Activated CD4-positive, alpha-beta T cell treated with anti-CD3 and anti-CD28 coated beads, Interleukin-2, amount 50 U/mL, for 24 hours (primary cell): ENCODE data around the gene UROC1.

Experiments
- DNase-seq, 2 donors: peaks; one replicate each; pipeline ENCODE4 v3.0.0-alpha.2; 2020; ENCODE audit warnings: low read depth in 1 of 2, low spot score in 1 of 2

Gene UROC1

DNA sequence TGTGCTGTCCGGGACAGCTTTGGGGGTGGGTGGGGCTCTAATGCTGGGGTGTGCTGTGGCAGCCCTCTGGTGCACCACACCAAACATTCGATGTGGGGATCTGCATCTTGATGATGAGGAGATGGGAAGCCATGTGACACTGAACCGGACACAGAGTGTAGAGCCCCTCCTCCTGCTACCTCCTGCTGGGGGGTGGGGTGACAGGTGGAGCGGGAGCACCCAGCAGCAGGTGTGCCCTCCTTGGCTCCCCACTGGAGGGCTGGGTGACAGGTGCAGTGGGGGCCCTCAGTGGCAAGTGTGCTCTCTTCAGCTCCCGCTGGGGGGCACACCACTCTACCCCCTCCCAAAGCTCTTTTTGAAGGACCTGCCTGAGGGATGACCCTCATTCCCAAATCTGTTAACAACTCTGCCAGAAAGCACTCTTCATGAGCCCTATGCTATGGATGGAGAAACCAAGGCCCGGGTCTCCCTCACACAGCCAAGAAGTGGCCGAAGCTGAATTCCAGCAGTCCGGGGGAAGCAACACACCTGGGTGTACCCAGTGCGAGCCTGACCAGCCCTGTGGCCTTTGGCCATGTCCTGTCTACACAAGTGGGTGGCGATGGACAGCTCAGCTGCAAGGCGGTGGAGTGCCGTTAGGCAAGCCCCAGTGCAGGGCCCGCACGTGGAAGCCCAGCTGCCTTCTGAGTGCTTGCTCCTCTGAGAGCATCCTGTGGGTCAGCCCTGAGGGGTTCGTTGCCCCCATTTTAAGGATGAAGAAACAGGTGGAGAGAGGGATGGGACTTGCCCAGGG, 609 bp upstream of the UROC1 start:
- no peak for DNase-seq

DNA sequence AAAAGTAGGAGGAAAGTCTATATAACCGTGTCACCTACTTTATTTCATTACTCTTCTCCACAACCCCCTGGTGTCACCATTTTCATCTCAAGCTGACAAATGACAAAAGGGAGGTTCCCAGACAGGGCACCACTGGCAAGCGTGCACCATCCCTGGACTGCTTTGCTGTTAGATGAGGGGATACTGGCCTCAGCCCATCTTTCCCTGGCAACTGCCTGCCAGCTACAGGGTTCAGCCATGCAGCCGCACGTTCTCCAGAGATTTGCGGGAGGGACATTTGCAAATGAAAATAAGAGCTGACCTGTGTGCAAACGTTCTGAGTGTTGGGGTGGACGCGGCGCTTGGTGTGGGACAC, 660 bp downstream of the UROC1 start:
- no peak for DNase-seq

DNA sequence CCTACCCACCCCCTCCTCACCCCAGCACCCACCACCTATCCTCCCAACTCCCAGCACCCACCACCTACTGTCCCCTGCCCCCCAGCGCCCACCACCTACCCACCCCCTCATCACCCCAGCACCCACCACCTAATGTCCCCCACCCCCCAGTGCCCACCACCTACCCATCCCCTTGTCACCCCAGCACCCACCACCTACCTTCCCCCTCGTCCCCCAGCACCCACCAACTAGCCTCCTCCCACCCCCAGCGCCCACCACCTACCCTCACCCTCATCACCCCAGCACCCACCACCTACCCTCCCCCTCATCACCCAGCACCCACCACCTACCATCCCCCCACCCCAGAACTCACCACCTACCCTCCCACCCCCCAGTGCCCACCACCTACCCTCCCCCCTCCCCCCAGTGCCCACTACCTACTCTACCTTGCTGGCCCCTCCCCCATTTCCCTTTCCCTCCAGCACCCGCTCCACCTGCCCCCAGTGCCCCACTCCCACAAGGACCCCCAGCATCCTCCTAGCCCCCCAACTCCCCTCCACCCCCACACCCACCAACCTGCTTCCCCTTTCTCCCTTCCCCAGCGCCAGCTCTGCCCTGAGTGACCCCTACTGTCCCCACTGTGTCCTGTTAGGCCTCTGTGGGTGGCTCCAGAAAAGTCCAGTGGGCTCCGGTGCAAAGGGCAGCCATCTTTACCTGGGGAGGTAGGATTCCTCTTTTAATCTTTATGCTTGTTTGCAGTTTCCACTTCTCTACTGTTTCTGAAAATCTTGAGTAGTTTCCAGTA, 1.2 kb downstream of the UROC1 start:
- no peak for DNase-seq

DNA sequence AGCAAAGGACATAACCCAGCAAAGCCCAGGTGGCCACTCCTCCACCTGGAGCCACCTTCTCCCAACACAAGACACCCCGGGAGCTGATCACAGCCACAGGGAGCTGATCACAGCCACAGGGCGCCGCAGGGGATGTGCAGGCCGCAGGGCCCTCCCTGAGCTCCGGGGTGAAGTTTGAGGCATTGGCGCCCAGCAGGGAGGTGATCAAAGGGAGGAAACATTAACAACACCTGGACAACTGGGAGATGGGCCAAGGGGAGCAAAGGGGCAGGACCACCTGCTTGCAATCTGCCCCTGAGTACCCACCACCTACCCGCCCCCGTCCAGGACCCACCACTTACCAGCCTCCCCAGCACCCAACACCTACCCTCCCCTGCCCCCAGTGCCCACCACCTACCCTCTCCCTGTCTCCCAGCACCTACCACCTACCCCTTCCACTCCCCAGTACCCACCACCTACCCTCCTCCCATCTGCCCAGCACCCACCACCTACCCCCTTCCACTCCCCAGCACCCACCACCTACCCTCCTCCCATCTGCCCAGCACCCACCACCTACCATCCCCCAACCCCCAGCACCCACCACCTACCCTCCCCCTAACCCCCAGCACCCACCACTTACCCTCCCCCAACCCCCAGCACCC, 2.4 kb downstream of the UROC1 start:
- no peak for DNase-seq

DNA sequence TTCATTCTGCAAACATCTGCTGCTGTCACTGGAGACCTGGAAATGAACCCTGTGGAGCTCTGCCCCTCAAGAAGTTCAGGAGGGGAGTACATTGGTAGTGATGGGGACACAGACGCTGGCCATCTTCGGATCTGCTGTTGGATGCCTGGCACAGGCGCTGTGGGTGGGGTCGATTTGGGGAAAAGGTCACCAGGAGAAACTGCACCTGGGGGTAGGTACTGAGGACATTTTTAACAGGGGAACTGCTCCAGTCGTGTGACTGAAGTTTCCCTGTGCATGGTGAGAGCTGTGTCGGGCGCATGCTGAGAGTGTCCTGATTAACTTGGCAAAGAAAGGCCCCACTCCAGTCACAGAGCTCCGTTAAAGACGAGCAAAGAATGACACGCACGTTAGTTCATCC, 3.4 kb downstream of the UROC1 start:
- no peak for DNase-seq

DNA sequence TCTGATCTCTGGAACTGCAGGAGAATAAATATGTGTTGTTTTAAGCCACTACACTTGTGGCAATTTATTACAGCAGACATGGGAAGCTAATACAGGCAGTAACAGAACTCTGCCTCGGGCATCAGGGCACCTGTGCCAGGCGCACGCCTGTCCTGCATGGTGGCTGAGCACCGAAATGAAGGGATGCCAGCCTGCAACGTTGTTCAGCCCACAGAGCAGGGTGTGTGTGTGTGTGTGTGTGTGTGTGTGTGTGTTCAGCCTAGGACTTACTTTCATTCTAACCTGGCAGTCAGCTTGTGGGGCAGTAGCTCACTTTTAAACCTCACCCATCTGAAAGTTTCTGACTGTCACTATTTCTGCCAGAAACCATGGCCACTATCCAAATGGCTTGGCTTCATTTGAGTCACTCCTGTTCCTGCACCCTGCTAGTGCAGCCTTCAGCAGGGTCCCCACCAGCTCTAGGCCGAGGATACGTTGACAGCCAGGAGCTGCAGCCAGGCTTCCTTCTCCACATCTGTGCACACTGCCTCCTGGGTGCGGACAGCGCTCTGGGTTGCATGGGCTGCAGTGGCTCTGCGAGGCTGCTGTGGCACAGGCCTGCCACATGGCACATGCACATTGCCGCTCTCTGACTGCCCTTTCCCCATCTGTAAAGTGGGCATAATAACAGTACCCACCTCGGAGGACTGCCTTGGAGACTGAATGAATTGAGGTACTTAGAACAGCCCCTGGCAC, 4.5 kb downstream of the UROC1 start:
- no peak for DNase-seq

DNA sequence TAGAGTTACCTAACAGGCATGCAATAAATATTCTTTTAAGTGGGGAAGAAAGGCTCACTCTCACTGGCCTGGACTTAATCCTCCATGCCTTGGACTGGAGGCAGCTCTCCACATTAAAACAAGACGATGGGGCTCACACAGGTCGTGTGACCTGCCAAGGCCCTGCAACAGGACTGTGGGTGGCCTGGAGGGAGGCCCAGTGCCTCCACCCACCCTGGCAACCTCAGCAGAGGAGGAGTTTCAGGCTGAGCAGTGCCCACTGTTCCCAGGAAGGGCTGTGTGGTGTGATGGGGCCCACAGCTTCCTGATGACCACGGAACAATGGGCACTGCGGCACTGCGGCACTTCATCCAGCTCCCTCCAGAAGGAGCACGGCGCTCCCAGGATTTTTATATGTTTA, 5.5 kb downstream of the UROC1 start:
- no peak for DNase-seq

DNA sequence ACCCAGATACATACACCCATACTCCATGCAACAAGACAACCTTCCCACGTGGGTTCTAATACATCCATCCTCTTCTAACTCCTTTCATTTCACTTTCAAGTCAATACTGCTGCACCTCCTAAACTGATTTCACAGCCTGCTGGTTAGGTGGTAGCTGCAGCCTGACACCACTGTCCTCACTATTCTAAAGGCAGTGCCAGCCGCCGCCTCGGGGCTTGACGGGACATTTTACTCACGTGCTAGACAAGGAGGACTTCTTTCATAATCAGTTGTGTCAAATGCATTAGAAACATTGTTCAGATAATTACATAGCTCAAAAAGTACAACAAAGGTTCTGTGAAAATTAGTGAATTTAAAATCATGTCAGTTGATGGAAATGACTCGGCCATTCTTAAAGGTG, 6.3 kb downstream of the UROC1 start:
- DNase-seq = no peak

DNA sequence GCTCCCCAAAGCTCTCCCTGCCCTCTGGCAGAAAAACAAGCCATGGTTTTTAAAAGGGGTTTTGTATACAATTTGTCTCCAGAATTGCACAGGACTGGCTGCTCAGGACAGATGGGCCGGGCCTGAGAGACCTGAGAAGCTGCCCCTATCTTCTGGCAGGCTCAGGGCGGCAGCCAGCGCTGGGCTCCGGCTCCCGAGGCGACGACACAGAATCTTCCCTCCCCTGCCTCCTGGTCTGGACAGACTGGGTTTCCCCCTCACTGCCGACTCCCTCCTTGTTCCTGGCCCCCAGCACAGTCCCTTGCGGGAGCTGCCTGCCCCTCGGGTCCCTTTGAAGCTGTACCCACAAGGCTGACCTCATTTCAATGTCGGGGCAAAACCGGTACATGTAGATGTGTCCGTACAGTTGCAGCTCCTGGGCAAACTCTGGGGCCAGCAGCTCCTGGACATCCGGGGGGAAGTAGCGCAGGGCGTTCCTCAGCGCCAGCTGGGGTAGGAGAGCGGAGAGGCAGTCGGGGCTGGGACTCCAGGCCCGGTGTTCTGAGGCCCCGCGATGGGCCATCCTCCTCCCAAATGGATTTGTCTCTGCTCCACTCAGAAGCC, 7.2 kb downstream of the UROC1 start:
- DNase-seq = no peak

DNA sequence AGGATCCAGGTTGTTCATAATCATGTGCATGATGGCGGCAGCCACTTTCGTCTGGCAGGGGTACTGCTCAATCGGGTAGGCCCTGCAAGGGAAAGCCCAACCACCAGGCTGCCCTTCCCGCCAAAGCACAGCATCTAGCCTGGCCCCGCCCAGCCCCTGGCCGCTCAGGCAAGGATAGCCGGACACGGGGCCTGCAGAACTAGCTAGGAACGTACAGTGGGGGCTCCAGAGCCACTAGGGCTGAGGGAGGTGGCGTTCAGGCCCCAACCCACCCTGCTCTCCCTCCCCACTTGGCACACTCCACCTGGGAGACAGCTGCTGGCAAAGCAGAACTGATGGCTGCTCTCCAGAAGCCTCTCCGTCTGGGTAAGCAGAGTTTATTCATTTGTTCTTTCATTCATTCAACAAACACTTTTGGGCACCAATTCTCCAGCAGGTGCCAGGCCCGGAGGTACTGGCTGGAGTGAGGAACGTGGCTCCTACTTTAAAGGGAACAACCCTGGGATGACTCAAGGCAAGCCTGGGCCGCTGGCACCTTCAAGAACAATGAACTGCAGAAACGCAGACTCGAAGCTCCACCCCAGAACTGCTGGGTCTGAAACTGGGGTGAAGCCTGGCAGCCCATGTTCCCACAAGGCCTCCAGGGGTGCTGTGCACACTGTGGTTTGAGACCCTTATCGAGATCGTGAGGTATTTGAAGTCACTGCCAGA, 7.8 kb downstream of the UROC1 start:
- DNase-seq = no peak

DNA sequence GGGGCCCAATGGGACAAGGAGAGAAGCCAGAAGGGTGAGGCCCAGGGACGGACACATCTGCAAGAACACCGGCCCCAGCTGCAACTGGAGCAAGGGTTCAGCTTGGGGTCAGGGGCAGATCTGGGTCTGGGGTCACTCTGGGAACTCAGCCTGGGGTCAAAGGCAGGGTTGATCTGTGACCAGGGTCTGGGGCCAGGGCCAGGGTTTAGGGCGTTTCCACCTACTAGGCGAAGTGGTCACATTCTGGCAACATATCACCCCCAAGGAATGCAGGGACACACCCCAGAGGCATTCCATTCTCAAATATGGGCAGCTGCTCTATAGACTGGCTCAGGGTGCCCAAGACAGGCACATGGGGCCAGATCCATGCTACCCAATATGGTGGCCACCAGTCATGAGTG, 9.0 kb downstream of the UROC1 start:
- DNase-seq = no peak

DNA sequence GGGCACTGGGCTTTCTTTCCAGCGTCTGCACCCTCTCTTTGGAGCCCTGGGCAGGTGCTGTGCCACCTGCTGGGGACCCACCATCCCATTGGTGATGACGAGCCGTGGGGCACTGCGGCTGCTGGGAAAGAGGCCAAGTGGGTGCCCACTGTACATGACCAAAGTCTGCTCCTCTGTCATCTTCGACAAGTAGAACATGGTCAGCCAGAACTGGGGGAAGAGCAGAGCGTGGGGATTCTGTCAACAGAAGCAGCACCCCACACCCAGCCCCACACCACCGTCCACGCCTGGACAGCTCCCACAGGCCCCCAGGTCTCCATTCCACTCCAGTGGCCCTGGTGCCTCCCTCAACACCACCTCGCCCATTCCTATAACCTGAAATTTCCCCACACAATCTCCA, 9.7 kb downstream of the UROC1 start:
- no peak for DNase-seq

DNA sequence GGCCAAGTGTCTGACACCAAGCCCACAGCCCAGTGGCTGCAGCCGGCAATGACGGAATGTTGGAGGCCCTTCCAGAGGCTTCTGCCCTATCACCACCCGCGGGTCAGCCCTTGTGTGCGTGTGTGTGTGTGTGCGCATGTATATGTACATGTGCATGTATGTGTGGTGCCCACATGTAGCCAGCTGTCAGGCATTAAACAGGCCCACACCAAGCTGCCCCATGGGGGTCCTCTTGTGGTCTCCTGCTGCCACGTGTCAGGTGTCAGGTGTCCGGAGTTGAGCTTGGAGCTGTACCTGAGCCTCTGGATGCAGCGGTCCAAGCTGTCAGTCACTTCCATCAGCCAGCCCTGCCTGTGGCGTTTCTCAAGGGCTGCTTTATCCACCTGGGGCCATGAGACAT, 13.9 kb downstream of the UROC1 start:
- no peak for DNase-seq

DNA sequence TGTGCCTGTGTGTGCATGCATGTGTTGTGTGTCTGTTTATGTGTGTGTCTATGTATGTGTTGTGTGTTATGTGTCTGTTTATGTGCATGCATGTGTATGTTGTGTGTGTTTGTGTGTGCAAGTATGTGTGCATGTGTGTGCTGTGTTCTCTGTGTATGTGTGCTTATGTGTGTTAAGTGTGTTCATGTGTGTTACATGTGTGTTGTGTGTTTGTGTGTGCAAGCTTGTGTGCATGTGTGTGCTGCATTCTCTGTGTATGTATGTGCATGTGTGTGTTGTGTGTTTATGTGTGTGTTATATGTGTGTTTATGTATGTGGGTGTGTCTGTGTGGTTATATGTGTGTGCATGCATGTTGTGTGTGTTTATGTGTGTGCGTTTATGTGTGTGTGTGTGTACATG, 14.9 kb downstream of the UROC1 start:
- no peak for DNase-seq

DNA sequence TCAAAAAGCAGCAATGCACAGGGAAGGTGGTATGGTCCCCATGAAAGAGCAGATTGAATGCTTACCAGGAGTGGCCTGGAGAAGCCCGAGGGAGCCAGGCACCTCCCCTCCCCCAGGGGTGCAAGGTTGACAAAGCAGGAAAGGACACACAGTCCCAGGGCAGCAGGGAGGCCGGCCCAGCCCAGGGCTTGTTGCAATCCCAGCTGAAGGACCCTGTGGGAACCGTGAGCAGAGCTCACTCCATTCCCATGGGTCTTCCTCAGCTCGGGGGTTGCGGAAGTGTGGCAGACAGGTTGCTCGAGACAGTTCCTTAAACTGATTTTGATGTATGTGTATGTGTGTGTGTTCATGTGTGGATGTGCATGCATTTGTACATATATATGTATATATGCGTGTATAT, 15.8 kb downstream of the UROC1 start:
- DNase-seq = no peak

DNA sequence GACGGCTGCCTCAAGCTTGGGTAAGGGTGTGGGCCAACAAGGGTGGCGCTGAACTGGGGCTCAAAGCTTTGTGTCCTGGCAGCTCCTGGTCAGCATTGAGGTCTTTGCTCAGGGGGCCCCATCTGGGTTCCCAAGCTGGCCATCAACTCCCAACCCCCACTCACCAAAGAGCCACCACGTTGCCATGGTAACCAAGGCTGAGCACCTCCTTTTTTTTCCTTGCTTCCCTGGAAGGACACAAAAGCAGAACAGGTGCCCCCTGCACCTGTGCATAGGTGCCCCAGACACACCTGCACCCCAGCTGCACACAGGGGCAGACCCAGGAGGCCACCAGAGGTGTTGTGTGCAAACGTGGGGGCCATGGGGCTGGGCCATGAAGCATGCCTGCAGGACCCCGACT, 16.5 kb downstream of the UROC1 start:
- DNase-seq = no peak

DNA sequence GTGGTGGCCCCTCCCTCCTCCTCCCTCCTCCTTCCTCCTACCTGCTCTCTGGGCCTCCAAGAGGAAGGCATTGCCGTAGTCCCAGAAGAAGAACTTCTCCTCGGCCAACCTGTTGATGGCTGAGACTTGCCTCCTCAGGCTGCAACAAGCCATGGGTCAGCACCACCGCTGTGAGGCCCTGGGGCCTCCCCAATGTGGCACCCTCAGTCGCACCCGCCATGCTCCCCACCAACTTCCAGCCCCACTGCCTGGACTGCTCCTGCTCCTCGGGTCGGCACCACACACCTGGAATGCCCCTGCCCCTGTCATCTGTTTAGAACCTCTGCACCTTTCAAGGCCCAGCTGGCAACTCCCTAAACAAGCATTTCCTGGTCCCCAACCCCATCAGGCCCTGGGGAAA, 17.6 kb downstream of the UROC1 start:
- no peak for DNase-seq

DNA sequence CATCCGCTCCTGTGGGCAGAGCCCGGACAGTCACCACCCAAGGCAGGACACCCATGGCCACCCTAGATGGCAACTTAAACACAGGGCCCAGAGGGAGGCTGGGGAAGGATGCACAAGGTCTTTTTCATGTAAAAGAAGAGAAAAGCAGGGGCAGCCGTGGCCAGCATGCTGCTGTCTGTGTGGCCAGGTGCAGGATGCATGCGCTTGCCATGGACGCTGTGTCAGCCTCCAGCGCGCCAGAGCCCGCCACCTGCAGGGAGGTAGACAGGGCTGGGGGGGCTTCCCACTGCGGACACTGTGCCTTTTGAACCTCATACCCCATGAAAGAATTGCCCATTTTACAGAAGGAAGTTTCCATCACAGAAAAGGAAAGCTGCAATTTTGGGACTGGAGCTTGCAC, 18.2 kb downstream of the UROC1 start:
- DNase-seq = no peak

DNA sequence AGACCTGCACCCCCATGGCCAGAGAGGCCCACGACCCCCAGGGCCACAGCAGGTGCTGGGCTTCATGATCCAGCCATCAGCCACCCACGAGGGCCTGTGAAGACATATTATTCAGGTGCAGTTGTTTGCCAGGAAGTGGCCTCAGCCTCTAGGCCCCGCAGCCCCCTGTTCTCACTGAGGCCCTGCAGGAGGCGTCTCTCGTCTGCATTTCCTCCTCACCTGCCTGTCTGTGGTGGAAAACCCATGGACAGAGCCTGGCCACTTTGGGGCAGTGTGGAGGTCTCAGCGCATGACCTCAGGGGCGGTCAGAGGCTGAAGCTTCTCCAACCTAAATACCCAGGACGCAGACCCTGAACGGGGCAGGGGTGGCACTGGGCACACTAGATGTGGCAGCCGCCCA, 18.6 kb downstream of the UROC1 start:
- no peak for DNase-seq

DNA sequence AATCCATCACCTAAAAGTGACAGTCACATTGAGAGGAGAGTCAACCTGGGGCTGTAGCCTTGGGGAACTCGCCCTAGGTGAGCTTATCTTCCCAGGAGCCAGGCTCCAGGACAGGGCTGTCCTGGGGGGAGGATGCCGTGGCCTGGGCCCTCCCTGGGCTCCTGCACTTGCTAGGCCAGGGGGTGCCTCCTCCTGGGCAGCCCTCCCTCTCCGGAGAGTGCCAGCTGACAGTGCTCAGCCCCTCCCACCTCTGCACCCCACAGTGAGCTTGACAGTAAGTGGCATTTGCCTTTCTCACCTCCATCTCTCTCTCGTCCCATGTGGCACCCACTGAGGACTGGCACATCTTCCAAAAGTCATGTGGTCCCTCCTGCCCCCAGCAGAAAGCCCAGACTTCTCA, 19.1 kb downstream of the UROC1 start:
- no peak for DNase-seq

DNA sequence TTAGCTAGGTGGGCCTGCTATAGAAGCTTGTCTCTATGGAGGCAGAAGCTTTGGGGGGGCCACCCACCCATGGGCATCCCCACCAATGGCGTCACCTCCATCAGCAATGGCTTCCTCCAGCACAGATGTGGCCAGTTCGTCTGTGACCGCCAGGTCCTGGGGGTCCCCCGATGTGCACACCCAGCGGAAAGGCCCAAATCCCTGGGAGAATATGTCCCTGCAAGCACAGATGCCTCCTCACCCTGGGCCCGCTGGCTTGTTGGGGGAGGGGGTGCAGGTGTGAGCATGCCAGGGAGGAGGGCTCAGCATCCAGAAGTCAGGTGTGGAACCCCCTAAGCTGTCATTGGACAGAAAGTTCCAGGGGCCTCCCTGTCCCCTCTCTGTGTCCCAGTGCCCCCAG, 19.6 kb downstream of the UROC1 start:
- DNase-seq = no peak
